BJ (cell line): Measurements from ENCODE around the gene DEDD2. TPM values are rescaled to one million over a fixed set of nuclear protein-coding genes. Genes with fewer than 3 reads are reported as not detected.

ENCODE experiments used
- CTCF ChIA-PET: fragments of 350-600 bp; formaldehyde crosslinking; extraction: SDS; loops from one replicate; lab custom pipeline; 2021; ENCODE audit warnings: antibody characterized with exemption, inconsistent platforms; lab: Yijun Ruan, JAX
- POLR2A ChIA-PET: fragments of 300-600 bp; sonication (Branson Sonifier 250); formaldehyde crosslinking; extraction: SDS; loops from one replicate; lab custom pipeline; 2021; ENCODE audit warnings: antibody characterized with exemption; lab: Charles Lee
- DNase-seq: peaks from one replicate; pipeline ENCODE4 v3.0.0-alpha.2; 2011; ENCODE audit warnings: low read depth
- H3K27me3 ChIP-seq: 2 replicates; pipeline ENCODE4 v1.6.0; 2011; ENCODE audit warnings: low read length; ENCODE audit not compliant: control insufficient read depth, insufficient read depth
- H3K36me3 ChIP-seq: 2 replicates; pipeline ENCODE4 v1.5.1; 2011; ENCODE audit warnings: low read length; ENCODE audit not compliant: control insufficient read depth, insufficient read depth
- H3K4me3 ChIP-seq: 2 replicates; pipeline ENCODE4 v1.5.1; 2011; ENCODE audit warnings: low read depth, mild to moderate bottlenecking, control low read depth, low read length
- CTCF ChIP-seq: IDR thresholded peaks from 2 replicates; pipeline ENCODE4 v1.5.1; 2011; ENCODE audit warnings: low read depth, mild to moderate bottlenecking, control low read depth, inconsistent platforms, low read length, moderate library complexity; ENCODE audit not compliant: insufficient read depth
- polyA plus RNA-seq: library from polyadenylated mRNA; depleted of rRNA; stranded (reverse); fragments of >200 nt; gene quantifications from 2 replicates; pipeline ENCODE4 v1.2.3, GENCODE V29; 2011

DEDD2 gene
- polyA plus RNA-seq, 1 experiment: 30.4 TPM

DNA sequence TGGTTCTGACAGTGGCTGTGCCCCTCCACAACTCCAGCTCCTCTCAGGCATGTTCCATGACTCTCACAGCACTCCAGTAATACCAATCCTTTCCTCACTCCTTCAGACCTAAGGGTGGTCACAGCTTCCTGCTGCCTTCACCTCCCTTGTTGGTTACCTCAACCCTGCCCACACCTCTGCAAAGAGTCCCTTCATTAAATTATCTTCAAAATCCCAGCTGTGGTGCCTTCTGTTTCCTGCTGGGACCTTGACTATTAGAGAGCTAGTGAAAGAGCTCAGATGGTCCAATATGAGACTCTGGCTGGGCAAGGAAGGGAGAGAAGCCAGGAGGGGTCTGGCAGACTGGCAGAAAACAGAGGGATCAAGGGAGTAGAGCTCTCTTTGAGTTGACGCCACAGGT is 26.1 kb downstream of the DEDD2 start:
- Histone ChIP-seq H3K4me3 (no peak overlapping the region), H3K27me3 (no peaks in the 10 kb centered on the region), H3K36me3 (peaks cover 2% of the 10 kb centered on the region; the same call in 1 of the 2 replicates)
- ChIA-PET POLR2A (no interaction called here), CTCF (interaction anchor here (0.8 to 1.3 kb wide), 4 partner anchors 15 to 247 kb away, joined by 3 to 9 read pairs (median 4); no protein-coding TSS in a partner anchor)
- no peak for DNase-seq
- TF ChIP-seq CTCF: no peak

GRCh38 chr19:42189133-42189532 is 28.3 kb downstream of the DEDD2 start:
- Histone ChIP-seq H3K4me3 (no peak overlapping the region), H3K36me3 (no peaks in the 10 kb centered on the region), H3K27me3 (no peaks in the 10 kb centered on the region)
- no peak for DNase-seq
- no peak for TF ChIP-seq CTCF
- POLR2A ChIA-PET: no interaction called here
- CTCF ChIA-PET: interaction anchor here (0.7 to 1.1 kb wide), 2 partner anchors 80 to 85 kb away, joined by 3 to 6 read pairs; no protein-coding TSS in a partner anchor

DNA sequence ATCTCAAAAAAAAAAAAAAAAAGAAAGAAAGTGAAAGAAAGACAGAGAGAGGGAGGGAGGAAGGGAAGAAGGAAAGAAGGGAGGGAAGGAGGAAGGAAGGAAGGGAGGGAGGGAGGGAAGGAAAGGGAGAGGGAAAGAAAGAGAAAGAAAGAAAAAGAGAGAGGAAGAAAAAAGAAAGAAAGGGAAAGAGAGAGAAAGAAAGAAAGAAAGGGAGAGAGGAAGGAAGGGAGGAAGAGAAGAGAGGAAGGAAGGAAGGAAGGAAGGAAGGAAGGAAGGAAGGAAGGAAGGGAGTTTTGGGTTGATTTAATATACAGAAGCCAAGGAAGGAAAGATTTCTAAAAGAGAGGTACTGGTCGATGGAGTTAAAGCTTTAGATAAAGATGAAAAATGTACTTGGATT is 28.8 kb downstream of the DEDD2 start:
- CTCF ChIA-PET: interaction anchor here (0.7 to 6.6 kb wide), 2 partner anchors 78 to 85 kb away, joined by 3 to 98 read pairs; no protein-coding TSS in a partner anchor
- POLR2A ChIA-PET: no interaction called here
- no peak for TF ChIP-seq CTCF

GRCh38 chr19:42185277-42185676 is 32.2 kb downstream of the DEDD2 start:
- Histone ChIP-seq H3K27me3 (peaks cover 11% of the 10 kb centered on the region), H3K36me3 (no peaks in the 10 kb centered on the region), H3K4me3 (no peak overlapping the region)
- no peak for DNase-seq
- no peak for TF ChIP-seq CTCF
- ChIA-PET POLR2A (no interaction called here), CTCF (interaction anchor here (0.7 to 6.6 kb wide), 16 partner anchors 10 to 128 kb away, joined by 3 to 98 read pairs (median 8); partner anchors contain the start of genes DEDD2 and POU2F2)

More for the DNA sequence above, 28.8 kb downstream of the DEDD2 start:
- no peak for DNase-seq
- H3K36me3 ChIP-seq: no peaks in the 10 kb centered on the region
- no peak overlapping the region for H3K4me3 ChIP-seq
- no peaks in the 10 kb centered on the region for H3K27me3 ChIP-seq

DNA sequence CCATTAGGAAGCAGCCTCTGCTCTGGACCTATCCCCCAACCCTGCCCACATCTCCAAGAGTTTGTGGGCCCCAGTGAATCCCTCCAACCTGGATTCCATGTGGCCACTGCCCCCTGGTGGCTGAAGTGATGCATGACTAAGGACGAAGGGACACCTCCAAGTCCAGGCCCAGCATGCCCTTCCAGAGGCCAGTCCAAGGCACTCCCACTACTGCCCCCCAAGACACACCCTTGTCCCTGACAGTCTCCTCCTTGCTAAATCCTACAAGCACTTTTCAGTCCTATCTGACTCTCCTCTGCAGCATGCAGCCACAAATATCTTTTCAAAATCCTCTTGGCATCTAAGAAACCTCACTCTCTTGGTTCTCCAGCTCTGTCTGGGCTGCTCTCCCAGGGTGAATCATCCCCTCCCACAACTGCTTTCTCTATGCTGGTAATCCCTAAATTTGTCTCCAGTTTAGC is 33.0 kb downstream of the DEDD2 start:
- ChIA-PET CTCF (interaction anchor here (0.6 to 6.6 kb wide), 26 partner anchors 9 to 529 kb away, joined by 3 to 98 read pairs (median 4); partner anchors contain the start of genes DEDD2 and POU2F2), POLR2A (no interaction called here)
- no peaks in the 10 kb centered on the region for H3K36me3 ChIP-seq
- peak; percentile 95 for TF ChIP-seq CTCF
- peaks cover 18% of the 10 kb centered on the region for H3K27me3 ChIP-seq
- DNase-seq: peak; percentile 40
- H3K4me3 ChIP-seq: no peak overlapping the region
